HEK293 (cell line): ENCODE data around the gene INPP5A.

ENCODE experiments used
- CTCF ChIA-PET: fragments of 350-600 bp; formaldehyde crosslinking; extraction: SDS; loops from one replicate; lab custom pipeline; 2021; ENCODE audit warnings: antibody characterized with exemption; lab: Yijun Ruan, JAX
- POLR2A ChIA-PET: fragments of 300-600 bp; formaldehyde crosslinking; extraction: SDS; loops from one replicate; lab custom pipeline; 2020; ENCODE audit warnings: antibody characterized with exemption, inconsistent platforms; lab: Yijun Ruan, JAX
- H3K27ac ChIP-seq: fragments of 200-500 bp; sonication (Bioruptor generic); 2 replicates; pipeline ENCODE4 v1.5.1; 2014; ENCODE audit warnings: low read depth, low read length, control low read depth, inconsistent platforms; ENCODE audit errors: extremely low read depth
- H3K36me3 ChIP-seq, 2 experiments: fragments of 200-500 bp in 1 of 2; sonication (Bioruptor generic) in 1 of 2; 1 replicate in 1 of 2; 2 replicates in 1 of 2; pipeline ENCODE4 v1.5.1; 2014 to 2017; ENCODE audit warnings: inconsistent platforms in 2 of 2, low read length in 2 of 2; ENCODE audit not compliant: control insufficient read depth in 2 of 2, insufficient read depth in 1 of 2
- H3K4me1 ChIP-seq: fragments of 200-500 bp; sonication (Bioruptor generic); 2 replicates; pipeline ENCODE4 v1.5.1; 2014; ENCODE audit warnings: mild to moderate bottlenecking, low read length, inconsistent platforms; ENCODE audit not compliant: control insufficient read depth, insufficient read depth
- H3K4me3 ChIP-seq: 2 replicates; pipeline ENCODE4 v1.5.1; 2011; ENCODE audit warnings: low read depth, mild to moderate bottlenecking, control low read depth, low read length, moderate library complexity
- H3K9me3 ChIP-seq: fragments of 200-500 bp; sonication (Bioruptor generic); 2 replicates; pipeline ENCODE4 v1.5.1; 2014; ENCODE audit warnings: low read depth, low read length, inconsistent platforms; ENCODE audit not compliant: control insufficient read depth, insufficient read depth
- KLF17 ChIP-seq: fragments of 450-650 bp; formaldehyde crosslinking; IDR thresholded peaks from 2 replicates; pipeline ENCODE4 v1.5.1; 2016; ENCODE audit warnings: missing biosample characterization, missing genetic modification characterization
- PATZ1 ChIP-seq: fragments of 450-650 bp; formaldehyde crosslinking; IDR thresholded peaks from 2 replicates; pipeline ENCODE4 v1.5.1; 2016; ENCODE audit warnings: missing biosample characterization, missing genetic modification characterization
- PBX3 ChIP-seq: sonication (generic); formaldehyde crosslinking; IDR thresholded peaks from 2 replicates; pipeline ENCODE4 v1.8.1; 2022; ENCODE audit warnings: mild to moderate bottlenecking, moderate library complexity, missing genetic modification reagents
- SCRT1 ChIP-seq: fragments of 450-650 bp; formaldehyde crosslinking; IDR thresholded peaks from 2 replicates; pipeline ENCODE4 v1.5.1; 2016; ENCODE audit warnings: missing biosample characterization, missing genetic modification characterization, borderline replicate concordance
- SCRT2 ChIP-seq: fragments of 450-650 bp; formaldehyde crosslinking; IDR thresholded peaks from 2 replicates; pipeline ENCODE4 v1.5.1; 2016; ENCODE audit warnings: missing biosample characterization, missing genetic modification characterization
- TRIM28 ChIP-seq: IDR thresholded peaks from 2 replicates; pipeline ENCODE4 v1.6.1; 2011; ENCODE audit warnings: low read length, control low read depth, borderline replicate concordance
- TSHZ1 ChIP-seq: fragments of 450-650 bp; formaldehyde crosslinking; IDR thresholded peaks from 2 replicates; pipeline ENCODE4 v1.5.1; 2016; ENCODE audit warnings: missing biosample characterization, missing genetic modification characterization, borderline replicate concordance
- ZBTB10 ChIP-seq: fragments of 450-650 bp; formaldehyde crosslinking; IDR thresholded peaks from 2 replicates; pipeline ENCODE4 v1.5.1; 2016; ENCODE audit warnings: missing biosample characterization, missing genetic modification characterization
- ZEB2 ChIP-seq: fragments of 450-650 bp; formaldehyde crosslinking; IDR thresholded peaks from 2 replicates; pipeline ENCODE4 v1.5.1; 2016; ENCODE audit warnings: missing biosample characterization, missing genetic modification characterization
- ZFP37 ChIP-seq: fragments of 450-650 bp; formaldehyde crosslinking; IDR thresholded peaks from 2 replicates; pipeline ENCODE4 v1.5.1; 2016; ENCODE audit warnings: missing biosample characterization, missing genetic modification characterization
- ZNF132 ChIP-seq: fragments of 450-650 bp; formaldehyde crosslinking; IDR thresholded peaks from 2 replicates; pipeline ENCODE4 v1.5.1; 2017; ENCODE audit warnings: missing biosample characterization, missing genetic modification characterization, borderline replicate concordance
- ZNF174 ChIP-seq: fragments of 450-650 bp; formaldehyde crosslinking; IDR thresholded peaks from 2 replicates; pipeline ENCODE4 v1.5.0; 2017; ENCODE audit warnings: missing biosample characterization, mild to moderate bottlenecking, missing genetic modification characterization
- ZNF239 ChIP-seq: fragments of 450-650 bp; formaldehyde crosslinking; IDR thresholded peaks from 2 replicates; pipeline ENCODE4 v1.5.1; 2016; ENCODE audit warnings: missing biosample characterization, missing genetic modification characterization
- ZNF302 ChIP-seq: fragments of 450-650 bp; formaldehyde crosslinking; IDR thresholded peaks from 2 replicates; pipeline ENCODE4 v1.5.1; 2016; ENCODE audit warnings: missing biosample characterization, missing genetic modification characterization, low read depth
- ZNF391 ChIP-seq: fragments of 450-650 bp; formaldehyde crosslinking; IDR thresholded peaks from 2 replicates; pipeline ENCODE4 v1.5.1; 2016; ENCODE audit warnings: low read depth, missing biosample characterization, missing genetic modification characterization, borderline replicate concordance
- ZNF544 ChIP-seq: fragments of 450-650 bp; formaldehyde crosslinking; IDR thresholded peaks from 2 replicates; pipeline ENCODE4 v1.5.0; 2017; ENCODE audit warnings: missing biosample characterization, missing genetic modification characterization
- ZNF560 ChIP-seq: fragments of 450-650 bp; formaldehyde crosslinking; IDR thresholded peaks from 2 replicates; pipeline ENCODE4 v1.5.1; 2017; ENCODE audit warnings: missing biosample characterization, missing genetic modification characterization, borderline replicate concordance
- ZNF580 ChIP-seq: fragments of 450-650 bp; formaldehyde crosslinking; IDR thresholded peaks from 2 replicates; pipeline ENCODE4 v1.5.1; 2016; ENCODE audit warnings: missing biosample characterization, missing genetic modification characterization
- ZNF585B ChIP-seq: fragments of 450-650 bp; formaldehyde crosslinking; IDR thresholded peaks from 2 replicates; pipeline ENCODE4 v1.5.1; 2016; ENCODE audit warnings: missing biosample characterization, missing genetic modification characterization
- ZNF621 ChIP-seq: fragments of 450-650 bp; formaldehyde crosslinking; IDR thresholded peaks from 2 replicates; pipeline ENCODE4 v1.5.1; 2017; ENCODE audit warnings: missing biosample characterization, missing genetic modification characterization
- ZNF626 ChIP-seq: fragments of 450-650 bp; sonication (Bioruptor Pico); formaldehyde crosslinking; IDR thresholded peaks from 2 replicates; pipeline ENCODE4 v1.5.1; 2018; ENCODE audit warnings: missing biosample characterization, missing genetic modification characterization, inconsistent platforms
- ZNF776 ChIP-seq: fragments of 450-650 bp; formaldehyde crosslinking; IDR thresholded peaks from 2 replicates; pipeline ENCODE4 v1.5.0; 2017; ENCODE audit warnings: missing biosample characterization, missing genetic modification characterization, borderline replicate concordance

The INPP5A gene

GRCh38 chr10:132812520-132812919 is 274.9 kb downstream of the INPP5A start (continued):
- TF ChIP-seq ZNF626 (tag by site-specific recombination) (no peak), KLF17 (tag by site-specific recombination) (no peak), ZNF302 (tag by site-specific recombination) (no peak), PBX3 (CRISPR knock-in tag) (no peak), ZNF621 (tag by site-specific recombination) (no peak), ZNF580 (tag by site-specific recombination) (no peak), ZNF560 (no peak), SCRT1 (tag by site-specific recombination) (no peak)

GRCh38 chr10:132813001-132813401 is 275.4 kb downstream of the INPP5A start:
- Histone ChIP-seq H3K27ac (no peak overlapping the region), H3K4me3 (no peak overlapping the region), H3K36me3 (no peaks in the 10 kb centered on the region), H3K4me1 (no peaks in the 10 kb centered on the region), H3K9me3 (no peaks in the 10 kb centered on the region)
- POLR2A ChIA-PET, result no interaction called here
- CTCF ChIA-PET, result no interaction called here
- TF ChIP-seq TRIM28 (no peak), ZNF544 (tag by site-specific recombination) (no peak), ZNF391 (tag by site-specific recombination) (no peak), TSHZ1 (tag by site-specific recombination) (no peak), PATZ1 (no peak), SCRT2 (tag by site-specific recombination) (no peak), ZEB2 (tag by site-specific recombination) (no peak), ZFP37 (tag by site-specific recombination) (no peak), ZNF239 (tag by site-specific recombination) (no peak), ZBTB10 (tag by site-specific recombination) (no peak), ZNF132 (tag by site-specific recombination) (no peak), ZNF776 (tag by site-specific recombination) (no peak), ZNF174 (no peak), ZNF585B (no peak), SCRT1 (tag by site-specific recombination) (no peak)
